WTC11 (cell line): ENCODE measurements around the gene RCAN1. TPM values are rescaled to one million over a fixed set of nuclear protein-coding genes. Genes with fewer than 3 reads are reported as not detected.

ENCODE experiments used
- ATAC-seq: fragments of 200-7000 bp; cut with Tn5 transposase; 2 replicates; pipeline ENCODE4 v1.10.0; 2021; ENCODE audit warnings: mild to moderate bottlenecking, moderate library complexity
- CTCF ChIA-PET: fragments of 300-600 bp; sonication (Branson Sonifier 250); formaldehyde crosslinking; loops from one replicate; lab custom pipeline; 2021; ENCODE audit warnings: antibody characterized with exemption; lab: Charles Lee
- POLR2A ChIA-PET: fragments of 350-600 bp; sonication (Branson Sonifier 250); formaldehyde crosslinking; loops from one replicate; lab custom pipeline; 2021; ENCODE audit warnings: antibody characterized with exemption; lab: Charles Lee
- DNase-seq: peaks from one replicate; pipeline ENCODE4 v3.0.0; 2021; ENCODE audit warnings: low spot score
- H3K27ac Mint-ChIP-seq: 2 replicates; pipeline ENCODE4 v1.8.0; 2021; ENCODE audit warnings: mixed read lengths
- H3K27me3 Mint-ChIP-seq: 2 replicates; pipeline ENCODE4 v1.8.0; 2021; ENCODE audit warnings: low read depth, mild to moderate bottlenecking, moderate library complexity, mixed read lengths
- H3K36me3 Mint-ChIP-seq: 2 replicates; pipeline ENCODE4 v1.8.0; 2021; ENCODE audit warnings: mixed read lengths
- H3K4me1 Mint-ChIP-seq: 2 replicates; pipeline ENCODE4 v1.8.0; 2022; ENCODE audit warnings: mixed read lengths
- H3K4me3 Mint-ChIP-seq: 2 replicates; pipeline ENCODE4 v1.8.0; 2021; ENCODE audit warnings: mild to moderate bottlenecking, moderate library complexity, mixed read lengths
- H3K9me3 Mint-ChIP-seq: 2 replicates; pipeline ENCODE4 v1.8.0; 2021; ENCODE audit warnings: mixed read lengths
- JUN ChIP-seq: sonication (generic); formaldehyde crosslinking; IDR thresholded peaks from 2 replicates; pipeline ENCODE4 v1.8.0; 2023; ENCODE audit warnings: mild to moderate bottlenecking, missing genetic modification reagents
- SMAD3 ChIP-seq: sonication (generic); formaldehyde crosslinking; IDR thresholded peaks from 2 replicates; pipeline ENCODE4 v1.8.0; 2022; ENCODE audit warnings: missing genetic modification reagents, mild to moderate bottlenecking, borderline replicate concordance
- SMAD4 ChIP-seq: sonication (generic); formaldehyde crosslinking; IDR thresholded peaks from 2 replicates; pipeline ENCODE4 v1.8.0; 2022; ENCODE audit warnings: mild to moderate bottlenecking, missing genetic modification reagents
- SOX15 ChIP-seq: fragments of 250-450 bp; sonication (Bioruptor Pico); IDR thresholded peaks from 2 replicates; pipeline ENCODE4 v1.9.0; 2021; ENCODE audit warnings: mild to moderate bottlenecking
- ZNF121 ChIP-seq: sonication (generic); formaldehyde crosslinking; IDR thresholded peaks from 2 replicates; pipeline ENCODE4 v1.8.0; 2023; ENCODE audit warnings: missing genetic modification reagents
- ZNF219 ChIP-seq: sonication (generic); formaldehyde crosslinking; IDR thresholded peaks from 2 replicates; pipeline ENCODE4 v1.8.0; 2023; ENCODE audit warnings: missing genetic modification reagents, mild to moderate bottlenecking, borderline replicate concordance
- total RNA-seq: library from RNA; stranded (reverse); gene quantifications from 3 replicates; pipeline ENCODE4 v1.2.3, GENCODE V29; 2021
- TF ChIP-seq, protein P1 (sequence below): sonication (generic); formaldehyde crosslinking; IDR thresholded peaks from 2 replicates; pipeline ENCODE4 v1.8.0; 2023; ENCODE audit warnings: mild to moderate bottlenecking, missing genetic modification reagents
- TF ChIP-seq, protein P2 (sequence below): fragments of 250-450 bp; sonication (Bioruptor Pico); IDR thresholded peaks from 2 replicates; pipeline ENCODE4 v1.9.0; 2021; ENCODE audit warnings: mild to moderate bottlenecking
- TF ChIP-seq, protein P3 (sequence below): sonication (generic); formaldehyde crosslinking; IDR thresholded peaks from 2 replicates; pipeline ENCODE4 v1.8.0; 2022; ENCODE audit warnings: missing genetic modification reagents

RCAN1 gene
- total RNA-seq, 1 experiment from 2014 or later, result 5.9 TPM

DNA sequence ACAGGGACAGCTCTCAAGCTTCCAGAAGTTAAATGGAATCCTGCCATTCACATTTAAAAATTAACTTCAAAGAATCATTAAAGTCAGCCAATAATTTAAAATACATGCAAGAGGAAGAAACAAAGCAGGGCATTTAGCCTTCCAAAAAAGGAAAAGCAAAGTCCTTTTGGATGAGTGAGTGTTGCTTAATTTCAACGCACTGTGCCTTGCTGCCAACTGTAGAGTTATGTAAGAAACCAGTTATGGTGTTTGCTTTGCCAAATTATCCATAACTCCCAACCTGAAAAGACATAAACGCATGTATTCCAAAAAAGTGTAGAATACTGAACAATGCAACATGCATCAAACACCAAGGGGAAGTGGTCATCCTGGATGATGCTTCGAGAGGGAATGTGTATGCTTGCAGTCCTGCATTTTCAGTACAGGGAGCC is 86.8 kb downstream of the RCAN1 start (continued):
- TF ChIP-seq, protein P1, sequence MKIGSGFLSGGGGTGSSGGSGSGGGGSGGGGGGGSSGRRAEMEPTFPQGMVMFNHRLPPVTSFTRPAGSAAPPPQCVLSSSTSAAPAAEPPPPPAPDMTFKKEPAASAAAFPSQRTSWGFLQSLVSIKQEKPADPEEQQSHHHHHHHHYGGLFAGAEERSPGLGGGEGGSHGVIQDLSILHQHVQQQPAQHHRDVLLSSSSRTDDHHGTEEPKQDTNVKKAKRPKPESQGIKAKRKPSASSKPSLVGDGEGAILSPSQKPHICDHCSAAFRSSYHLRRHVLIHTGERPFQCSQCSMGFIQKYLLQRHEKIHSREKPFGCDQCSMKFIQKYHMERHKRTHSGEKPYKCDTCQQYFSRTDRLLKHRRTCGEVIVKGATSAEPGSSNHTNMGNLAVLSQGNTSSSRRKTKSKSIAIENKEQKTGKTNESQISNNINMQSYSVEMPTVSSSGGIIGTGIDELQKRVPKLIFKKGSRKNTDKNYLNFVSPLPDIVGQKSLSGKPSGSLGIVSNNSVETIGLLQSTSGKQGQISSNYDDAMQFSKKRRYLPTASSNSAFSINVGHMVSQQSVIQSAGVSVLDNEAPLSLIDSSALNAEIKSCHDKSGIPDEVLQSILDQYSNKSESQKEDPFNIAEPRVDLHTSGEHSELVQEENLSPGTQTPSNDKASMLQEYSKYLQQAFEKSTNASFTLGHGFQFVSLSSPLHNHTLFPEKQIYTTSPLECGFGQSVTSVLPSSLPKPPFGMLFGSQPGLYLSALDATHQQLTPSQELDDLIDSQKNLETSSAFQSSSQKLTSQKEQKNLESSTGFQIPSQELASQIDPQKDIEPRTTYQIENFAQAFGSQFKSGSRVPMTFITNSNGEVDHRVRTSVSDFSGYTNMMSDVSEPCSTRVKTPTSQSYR (CRISPR knock-in tag), result no peak

DNA sequence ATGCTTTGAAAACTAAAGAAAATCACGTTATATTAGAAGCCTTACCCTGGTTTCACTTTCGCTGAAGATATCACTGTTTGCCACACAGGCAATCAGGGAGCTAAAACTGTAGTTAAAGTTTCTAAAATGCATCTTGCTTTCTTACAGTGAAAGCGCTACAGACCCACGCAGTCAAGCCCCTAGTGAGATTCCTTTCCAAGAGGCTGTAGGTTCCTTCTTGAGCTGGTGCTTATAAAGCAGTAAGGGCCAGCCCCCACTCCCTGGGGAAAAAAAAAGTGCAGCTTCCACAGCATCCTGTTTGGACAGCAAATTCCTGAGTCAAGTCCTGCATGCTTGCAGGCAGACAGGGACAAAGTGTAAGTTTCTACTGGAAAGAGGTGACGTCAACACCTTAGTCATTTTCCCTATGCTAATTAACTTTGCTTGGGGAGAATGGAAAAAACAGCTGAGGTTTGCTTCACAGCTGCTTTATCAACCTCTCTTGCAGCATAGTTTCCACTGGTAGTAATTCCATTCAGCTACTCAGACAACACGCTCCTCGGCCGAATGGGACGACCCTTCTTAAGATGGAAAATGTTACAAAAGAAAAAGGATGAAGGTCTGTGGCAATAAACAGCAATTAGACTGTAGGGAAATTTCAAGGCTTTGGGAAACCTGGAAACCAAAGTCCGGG is 88.2 kb downstream of the RCAN1 start:
- H3K4me1 Mint-ChIP-seq, result peaks cover 68% of the 10 kb centered on the region
- TF ChIP-seq, protein P1 (CRISPR knock-in tag), result no peak
- TF ChIP-seq, protein P2, sequence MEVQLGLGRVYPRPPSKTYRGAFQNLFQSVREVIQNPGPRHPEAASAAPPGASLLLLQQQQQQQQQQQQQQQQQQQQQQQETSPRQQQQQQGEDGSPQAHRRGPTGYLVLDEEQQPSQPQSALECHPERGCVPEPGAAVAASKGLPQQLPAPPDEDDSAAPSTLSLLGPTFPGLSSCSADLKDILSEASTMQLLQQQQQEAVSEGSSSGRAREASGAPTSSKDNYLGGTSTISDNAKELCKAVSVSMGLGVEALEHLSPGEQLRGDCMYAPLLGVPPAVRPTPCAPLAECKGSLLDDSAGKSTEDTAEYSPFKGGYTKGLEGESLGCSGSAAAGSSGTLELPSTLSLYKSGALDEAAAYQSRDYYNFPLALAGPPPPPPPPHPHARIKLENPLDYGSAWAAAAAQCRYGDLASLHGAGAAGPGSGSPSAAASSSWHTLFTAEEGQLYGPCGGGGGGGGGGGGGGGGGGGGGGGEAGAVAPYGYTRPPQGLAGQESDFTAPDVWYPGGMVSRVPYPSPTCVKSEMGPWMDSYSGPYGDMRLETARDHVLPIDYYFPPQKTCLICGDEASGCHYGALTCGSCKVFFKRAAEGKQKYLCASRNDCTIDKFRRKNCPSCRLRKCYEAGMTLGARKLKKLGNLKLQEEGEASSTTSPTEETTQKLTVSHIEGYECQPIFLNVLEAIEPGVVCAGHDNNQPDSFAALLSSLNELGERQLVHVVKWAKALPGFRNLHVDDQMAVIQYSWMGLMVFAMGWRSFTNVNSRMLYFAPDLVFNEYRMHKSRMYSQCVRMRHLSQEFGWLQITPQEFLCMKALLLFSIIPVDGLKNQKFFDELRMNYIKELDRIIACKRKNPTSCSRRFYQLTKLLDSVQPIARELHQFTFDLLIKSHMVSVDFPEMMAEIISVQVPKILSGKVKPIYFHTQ (CRISPR knock-in tag), result no peak
- TF ChIP-seq SMAD4 (CRISPR knock-in tag) (no peak), ZNF219 (CRISPR knock-in tag) (no peak), ZNF121 (CRISPR knock-in tag) (no peak), SOX15 (no peak)
- TF ChIP-seq, protein P3, sequence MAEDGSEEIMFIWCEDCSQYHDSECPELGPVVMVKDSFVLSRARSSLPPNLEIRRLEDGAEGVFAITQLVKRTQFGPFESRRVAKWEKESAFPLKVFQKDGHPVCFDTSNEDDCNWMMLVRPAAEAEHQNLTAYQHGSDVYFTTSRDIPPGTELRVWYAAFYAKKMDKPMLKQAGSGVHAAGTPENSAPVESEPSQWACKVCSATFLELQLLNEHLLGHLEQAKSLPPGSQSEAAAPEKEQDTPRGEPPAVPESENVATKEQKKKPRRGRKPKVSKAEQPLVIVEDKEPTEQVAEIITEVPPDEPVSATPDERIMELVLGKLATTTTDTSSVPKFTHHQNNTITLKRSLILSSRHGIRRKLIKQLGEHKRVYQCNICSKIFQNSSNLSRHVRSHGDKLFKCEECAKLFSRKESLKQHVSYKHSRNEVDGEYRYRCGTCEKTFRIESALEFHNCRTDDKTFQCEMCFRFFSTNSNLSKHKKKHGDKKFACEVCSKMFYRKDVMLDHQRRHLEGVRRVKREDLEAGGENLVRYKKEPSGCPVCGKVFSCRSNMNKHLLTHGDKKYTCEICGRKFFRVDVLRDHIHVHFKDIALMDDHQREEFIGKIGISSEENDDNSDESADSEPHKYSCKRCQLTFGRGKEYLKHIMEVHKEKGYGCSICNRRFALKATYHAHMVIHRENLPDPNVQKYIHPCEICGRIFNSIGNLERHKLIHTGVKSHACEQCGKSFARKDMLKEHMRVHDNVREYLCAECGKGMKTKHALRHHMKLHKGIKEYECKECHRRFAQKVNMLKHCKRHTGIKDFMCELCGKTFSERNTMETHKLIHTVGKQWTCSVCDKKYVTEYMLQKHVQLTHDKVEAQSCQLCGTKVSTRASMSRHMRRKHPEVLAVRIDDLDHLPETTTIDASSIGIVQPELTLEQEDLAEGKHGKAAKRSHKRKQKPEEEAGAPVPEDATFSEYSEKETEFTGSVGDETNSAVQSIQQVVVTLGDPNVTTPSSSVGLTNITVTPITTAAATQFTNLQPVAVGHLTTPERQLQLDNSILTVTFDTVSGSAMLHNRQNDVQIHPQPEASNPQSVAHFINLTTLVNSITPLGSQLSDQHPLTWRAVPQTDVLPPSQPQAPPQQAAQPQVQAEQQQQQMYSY (CRISPR knock-in tag), result no peak
- TF ChIP-seq, all 79 proteins: peak for 0
- DNase-seq (peak; percentile 42), ATAC-seq (peak; percentile 53)
- ChIA-PET POLR2A (interaction anchor here (0.6 to 0.8 kb wide), 4 partner anchors 9 to 1607 kb away, joined by 3 to 6 read pairs (median 3); no protein-coding TSS in a partner anchor), CTCF (interaction anchor here (1.0 to 3.1 kb wide), 6 partner anchors 10 to 76 kb away, joined by 3 to 15 read pairs (median 13); no protein-coding TSS in a partner anchor)
- Mint-ChIP-seq H3K27me3 (peaks cover 6% of the 10 kb centered on the region), H3K36me3 (peaks cover 5% of the 10 kb centered on the region), H3K9me3 (peaks cover 12% of the 10 kb centered on the region), H3K4me3 (peak overlapping the region; percentile 12; the same call in 1 of the 2 replicates), H3K27ac (peak overlapping the region; percentile 89)

DNA sequence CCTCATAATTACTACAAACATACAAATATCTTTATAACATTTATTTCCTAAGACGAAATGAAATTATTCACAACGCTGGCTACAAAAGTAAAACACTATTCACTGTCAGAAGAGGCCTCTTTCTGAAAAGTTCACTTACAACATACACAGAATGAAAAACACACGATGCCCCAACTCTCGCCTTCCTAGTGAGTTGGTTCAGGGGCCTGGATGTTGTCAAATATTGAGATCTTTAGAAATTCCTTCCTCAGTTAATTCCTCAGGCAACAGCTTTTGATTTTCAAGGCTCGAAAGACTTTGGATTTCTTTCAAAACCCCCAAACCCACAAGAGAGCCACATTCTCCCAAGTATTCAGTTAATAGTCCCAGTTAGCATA is 88.7 kb downstream of the RCAN1 start:
- H3K27me3 Mint-ChIP-seq, result peaks cover 6% of the 10 kb centered on the region
- H3K36me3 Mint-ChIP-seq, result peaks cover 5% of the 10 kb centered on the region
- peak overlapping the region; percentile 89 for H3K27ac Mint-ChIP-seq
- no peak for ATAC-seq
- DNase-seq, result no peak
- ChIA-PET CTCF (interaction anchor here (1.0 to 3.1 kb wide), 6 partner anchors 9 to 77 kb away, joined by 3 to 15 read pairs (median 13); no protein-coding TSS in a partner anchor), POLR2A (interaction anchor here (0.6 to 0.8 kb wide), 3 partner anchors 9 to 1607 kb away, joined by 3 to 6 read pairs (median 3); no protein-coding TSS in a partner anchor)
- H3K4me3 Mint-ChIP-seq, result peak overlapping the region; percentile 12; the same call in 1 of the 2 replicates
- H3K4me1 Mint-ChIP-seq, result peaks cover 74% of the 10 kb centered on the region
- TF ChIP-seq SMAD3 (no peak), ZNF121 (CRISPR knock-in tag) (no peak), JUN (CRISPR knock-in tag) (no peak)
- TF ChIP-seq, all 79 proteins: peak for 0
- peaks cover 12% of the 10 kb centered on the region for H3K9me3 Mint-ChIP-seq
